Measurements from ENCODE around the gene MXRA7.
"Not testable (repeated sequence)": the region's sequence is repeated elsewhere in the genome, so short reads cannot be mapped to it uniquely, and the experiment has no call there.

The MXRA7 gene

DNA sequence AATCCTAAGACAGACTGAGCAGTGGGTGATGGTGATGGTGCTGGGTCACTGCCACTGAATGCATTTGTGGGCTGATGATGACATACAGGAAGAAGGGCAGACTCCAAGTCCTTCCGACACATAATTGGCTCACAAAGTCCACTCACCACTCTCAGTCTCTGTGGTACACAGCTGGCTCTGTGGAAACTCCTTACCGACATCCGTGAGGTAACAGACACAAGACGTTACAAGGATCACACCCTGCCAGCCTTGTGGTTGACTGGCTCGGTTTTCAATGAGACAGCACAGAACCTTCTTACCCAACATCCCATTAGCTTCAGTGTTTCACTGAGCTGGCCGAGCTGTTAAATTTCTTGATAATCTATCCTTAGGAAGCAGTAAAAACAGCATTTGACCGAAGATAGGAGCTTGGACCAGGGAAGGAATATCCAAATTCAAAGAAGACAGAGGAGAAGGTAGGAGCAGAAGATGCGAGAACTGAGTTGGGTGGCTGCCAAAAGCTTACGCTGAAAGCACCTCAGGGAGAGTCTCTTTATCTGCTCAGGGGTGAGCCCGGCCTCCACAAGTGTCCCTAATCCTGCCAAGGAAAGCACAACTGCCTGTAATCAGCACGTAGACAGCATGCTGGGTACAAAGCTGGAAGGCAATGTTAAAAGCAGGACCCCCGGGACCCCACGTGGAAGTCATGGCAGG is 5.5 kb upstream of the MXRA7 start:
- Mint-ChIP-seq H3K27me3 (peaks cover 3% of the 10 kb centered on the region), H3K27ac (peak overlapping the region; percentile 86), H3K9me3 (no peaks in the 10 kb centered on the region), H3K4me1 (peaks cover 49% of the 10 kb centered on the region), H3K36me3 (peaks cover 65% of the 10 kb centered on the region), H3K4me3 (no peak overlapping the region)
- CTCF ChIA-PET: interaction anchor here (1.6 to 4.3 kb wide), 4 partner anchors 9 to 64 kb away, joined by 3 to 30 read pairs (median 6); partner anchors contain the start of genes JMJD6 and METTL23
- peak; percentile 53 for DNase-seq

DNA sequence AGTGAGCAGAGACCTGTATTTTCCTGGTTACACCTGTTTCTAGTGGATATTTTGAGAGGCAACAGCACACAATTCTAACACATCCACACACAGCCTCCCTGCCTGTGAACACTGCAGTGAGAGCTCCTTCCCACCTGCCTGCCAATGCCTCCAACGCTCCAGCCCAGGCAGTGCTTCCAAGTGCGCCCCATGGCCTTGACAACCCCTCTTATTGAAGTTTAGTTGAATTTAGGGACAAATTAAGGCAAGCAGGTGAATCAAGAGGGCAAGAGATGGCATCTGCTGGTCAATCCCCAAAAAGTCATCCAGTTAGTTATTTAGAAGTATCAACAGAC is 4.7 kb upstream of the MXRA7 start:
- peak overlapping the region; percentile 86 for H3K27ac Mint-ChIP-seq
- H3K9me3 Mint-ChIP-seq: no peaks in the 10 kb centered on the region
- CTCF ChIA-PET: interaction anchor here (0.6 to 4.3 kb wide), 6 partner anchors 9 to 454 kb away, joined by 3 to 30 read pairs (median 3); partner anchors contain the start of genes JMJD6 and METTL23
- peaks cover 4% of the 10 kb centered on the region for H3K27me3 Mint-ChIP-seq
- H3K4me3 Mint-ChIP-seq: no peak overlapping the region
- H3K36me3 Mint-ChIP-seq: peaks cover 58% of the 10 kb centered on the region
- H3K4me1 Mint-ChIP-seq: peaks cover 47% of the 10 kb centered on the region
- DNase-seq: no peak

DNA sequence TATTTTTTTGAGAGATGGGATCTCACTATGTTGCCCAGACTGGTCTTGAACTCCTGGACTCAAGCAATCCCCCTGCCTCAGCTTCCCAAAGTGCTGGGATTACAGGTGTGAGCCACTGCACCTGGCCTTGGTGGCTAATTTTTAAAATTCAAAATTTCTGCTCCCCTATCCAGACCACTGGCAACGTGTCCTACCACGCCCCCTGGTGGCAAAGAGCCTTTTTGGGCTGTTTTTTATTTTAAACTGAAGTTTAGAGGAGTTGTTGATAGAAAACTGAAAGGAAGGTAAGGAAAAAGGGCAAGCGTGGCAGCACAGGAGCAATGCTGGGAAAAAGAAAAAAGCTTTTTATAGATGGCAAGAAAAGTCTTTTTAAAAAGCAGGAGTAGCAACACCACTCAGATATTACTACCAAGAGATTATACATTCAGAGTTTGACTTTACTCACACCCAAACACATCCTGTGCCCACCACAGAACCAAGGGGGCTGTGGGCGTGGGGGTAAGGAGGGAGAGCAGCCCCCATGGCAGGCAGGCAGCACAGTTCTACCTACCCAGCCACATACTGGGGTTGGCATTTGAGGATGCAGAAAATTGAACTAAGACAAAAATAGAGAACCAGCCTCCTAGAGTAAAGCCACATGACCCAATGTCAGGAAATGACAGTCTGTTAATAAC is 4.2 kb upstream of the MXRA7 start:
- CTCF ChIA-PET: interaction anchor here (0.6 to 4.3 kb wide), 10 partner anchors 10 to 453 kb away, joined by 3 to 30 read pairs (median 4); partner anchors contain the start of genes JMJD6 and METTL23
- Mint-ChIP-seq H3K9me3 (no peaks in the 10 kb centered on the region), H3K4me1 (peaks cover 49% of the 10 kb centered on the region), H3K27ac (peak overlapping the region; percentile 86), H3K27me3 (peaks cover 8% of the 10 kb centered on the region), H3K4me3 (no peak overlapping the region), H3K36me3 (peaks cover 54% of the 10 kb centered on the region)
- peak; percentile 87 for DNase-seq

DNA sequence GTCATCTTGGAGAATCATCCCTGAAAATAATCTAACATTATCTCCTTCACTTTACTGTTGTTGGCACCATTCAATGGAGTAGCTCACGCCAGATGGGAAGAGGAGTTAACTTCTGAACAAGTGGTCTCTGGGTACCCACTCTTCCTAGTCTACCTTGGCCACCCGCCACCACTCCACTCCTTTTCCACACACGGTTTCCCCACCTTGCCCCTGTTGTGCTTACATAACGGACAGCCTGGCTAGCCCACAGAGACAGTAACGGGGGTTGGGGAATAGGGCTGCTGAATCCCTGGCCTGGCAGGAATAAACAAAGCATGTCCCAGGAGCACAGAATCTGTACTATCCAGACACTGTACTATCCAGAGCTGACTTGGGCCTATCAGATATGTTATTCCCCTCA is 3.6 kb upstream of the MXRA7 start:
- Mint-ChIP-seq H3K27ac (no peak overlapping the region), H3K9me3 (no peaks in the 10 kb centered on the region), H3K27me3 (peaks cover 14% of the 10 kb centered on the region), H3K4me1 (peaks cover 56% of the 10 kb centered on the region), H3K36me3 (peaks cover 50% of the 10 kb centered on the region), H3K4me3 (no peak overlapping the region)
- DNase-seq: no peak
- CTCF ChIA-PET: interaction anchor here (0.7 to 4.3 kb wide), 17 partner anchors 11 to 342 kb away, joined by 3 to 30 read pairs (median 4); partner anchors contain the start of genes JMJD6 and METTL23

DNA sequence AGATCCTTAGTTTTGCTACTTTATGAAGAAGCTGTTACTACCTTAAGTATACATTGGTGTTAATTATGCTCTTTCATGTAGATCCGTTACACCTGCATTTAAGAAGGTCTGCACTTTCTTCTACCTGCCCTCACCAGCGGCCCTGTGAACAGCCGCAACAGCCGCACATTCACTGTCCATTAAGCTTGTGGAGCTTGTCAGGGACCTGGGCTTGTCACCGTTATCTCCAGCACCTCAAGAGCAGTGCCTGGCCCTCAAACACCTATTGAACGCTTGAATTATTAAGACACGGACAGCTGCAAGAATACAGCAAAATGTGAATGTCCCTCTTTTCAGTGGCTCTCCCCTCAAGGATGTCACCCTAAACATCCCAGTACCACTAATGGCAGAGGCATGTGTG is 3.0 kb upstream of the MXRA7 start:
- Mint-ChIP-seq H3K27ac (no peak overlapping the region), H3K36me3 (peaks cover 45% of the 10 kb centered on the region), H3K27me3 (peaks cover 19% of the 10 kb centered on the region), H3K4me1 (peaks cover 56% of the 10 kb centered on the region), H3K9me3 (no peaks in the 10 kb centered on the region), H3K4me3 (no peak overlapping the region)
- DNase-seq: no peak
- CTCF ChIA-PET: interaction anchor here (0.8 to 4.3 kb wide), 20 partner anchors 10 to 343 kb away, joined by 3 to 30 read pairs (median 4); partner anchors contain the start of genes JMJD6 and METTL23

DNA sequence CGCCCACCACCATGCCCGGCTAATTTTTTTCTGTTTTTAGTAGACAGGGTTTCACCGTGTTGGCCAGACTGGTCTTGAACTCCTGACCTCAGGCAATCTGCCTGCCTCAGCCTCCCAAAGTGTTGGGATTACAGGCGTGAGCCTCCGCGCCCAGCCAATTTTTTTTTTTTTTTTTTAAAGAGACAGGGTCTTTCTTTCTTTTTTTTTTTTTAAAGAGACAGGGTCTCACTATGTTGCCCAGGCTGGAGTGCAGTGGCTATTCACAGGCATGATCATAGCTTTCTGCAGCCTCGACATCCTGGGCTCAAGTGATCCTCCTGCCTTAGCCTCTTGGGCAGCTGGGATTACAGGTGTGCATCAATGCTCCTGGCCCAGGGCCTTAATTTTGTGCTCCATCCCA is 1.6 kb upstream of the MXRA7 start:
- H3K9me3 Mint-ChIP-seq, H3K27ac Mint-ChIP-seq, DNase-seq, H3K4me3 Mint-ChIP-seq: not testable (repeated sequence)
- CTCF ChIA-PET: interaction anchor here (0.6 to 2.1 kb wide), 5 partner anchors 9 to 381 kb away, joined by 3 to 9 read pairs (median 4); no protein-coding TSS in a partner anchor
- Mint-ChIP-seq H3K27me3 (peaks cover 32% of the 10 kb centered on the region), H3K36me3 (peaks cover 35% of the 10 kb centered on the region), H3K4me1 (peaks cover 55% of the 10 kb centered on the region)

DNA sequence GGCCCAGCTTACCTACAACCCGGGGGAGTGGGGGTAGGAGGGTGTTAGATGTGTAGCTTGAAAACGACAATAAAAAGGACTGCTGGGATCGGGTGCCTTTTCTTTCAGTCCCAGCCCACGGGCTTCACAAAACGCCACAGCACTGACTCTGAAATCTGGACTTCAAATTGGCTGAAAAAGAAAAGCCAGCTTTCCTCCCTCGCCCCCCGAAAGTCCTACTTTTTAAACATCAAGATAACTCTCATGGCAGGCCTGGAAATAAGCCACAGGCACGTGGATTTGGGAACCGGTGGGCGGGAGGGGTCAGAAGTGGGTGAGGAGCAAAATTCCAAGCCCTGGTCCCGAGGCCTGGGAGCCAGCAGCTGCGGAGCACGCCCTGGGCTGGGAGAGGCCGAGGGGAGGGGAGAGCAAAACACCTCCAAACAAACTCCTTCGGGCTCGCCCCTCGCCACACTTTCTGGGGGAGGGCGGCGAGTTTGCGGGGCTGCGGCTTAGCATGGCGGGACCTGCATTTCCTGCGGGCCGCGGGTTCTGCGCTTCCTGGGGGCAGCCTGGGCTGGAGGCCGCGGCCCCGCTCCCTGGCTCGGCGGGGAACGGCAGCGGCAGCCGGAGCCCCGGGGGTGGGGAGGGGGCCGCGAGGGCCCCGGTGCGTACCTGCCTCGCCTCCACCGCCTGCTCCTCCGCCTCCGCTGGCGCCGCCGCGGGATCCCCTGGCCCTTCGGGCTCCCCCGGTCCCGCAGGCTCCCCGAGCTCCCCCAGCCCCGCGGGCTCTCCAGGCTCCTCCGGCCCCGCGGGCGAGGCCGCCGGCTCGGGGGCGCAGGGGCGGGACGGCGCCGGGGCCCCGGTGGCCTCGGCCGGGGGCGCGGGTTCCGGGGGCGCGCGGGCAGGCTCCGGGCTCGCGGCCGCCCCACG is 558 bp downstream of the MXRA7 start:
- peak; percentile 35 for DNase-seq
- Mint-ChIP-seq H3K27me3 (peaks cover 32% of the 10 kb centered on the region), H3K4me1 (peaks cover 36% of the 10 kb centered on the region), H3K4me3 (peak overlapping the region; percentile 64), H3K36me3 (peaks cover 24% of the 10 kb centered on the region)
- CTCF ChIA-PET: interaction anchor here (1.3 to 2.9 kb wide), 2 partner anchors 9 to 29 kb away, joined by 5 to 10 read pairs; no protein-coding TSS in a partner anchor
- H3K27ac Mint-ChIP-seq, H3K9me3 Mint-ChIP-seq: not testable (repeated sequence)

DNA sequence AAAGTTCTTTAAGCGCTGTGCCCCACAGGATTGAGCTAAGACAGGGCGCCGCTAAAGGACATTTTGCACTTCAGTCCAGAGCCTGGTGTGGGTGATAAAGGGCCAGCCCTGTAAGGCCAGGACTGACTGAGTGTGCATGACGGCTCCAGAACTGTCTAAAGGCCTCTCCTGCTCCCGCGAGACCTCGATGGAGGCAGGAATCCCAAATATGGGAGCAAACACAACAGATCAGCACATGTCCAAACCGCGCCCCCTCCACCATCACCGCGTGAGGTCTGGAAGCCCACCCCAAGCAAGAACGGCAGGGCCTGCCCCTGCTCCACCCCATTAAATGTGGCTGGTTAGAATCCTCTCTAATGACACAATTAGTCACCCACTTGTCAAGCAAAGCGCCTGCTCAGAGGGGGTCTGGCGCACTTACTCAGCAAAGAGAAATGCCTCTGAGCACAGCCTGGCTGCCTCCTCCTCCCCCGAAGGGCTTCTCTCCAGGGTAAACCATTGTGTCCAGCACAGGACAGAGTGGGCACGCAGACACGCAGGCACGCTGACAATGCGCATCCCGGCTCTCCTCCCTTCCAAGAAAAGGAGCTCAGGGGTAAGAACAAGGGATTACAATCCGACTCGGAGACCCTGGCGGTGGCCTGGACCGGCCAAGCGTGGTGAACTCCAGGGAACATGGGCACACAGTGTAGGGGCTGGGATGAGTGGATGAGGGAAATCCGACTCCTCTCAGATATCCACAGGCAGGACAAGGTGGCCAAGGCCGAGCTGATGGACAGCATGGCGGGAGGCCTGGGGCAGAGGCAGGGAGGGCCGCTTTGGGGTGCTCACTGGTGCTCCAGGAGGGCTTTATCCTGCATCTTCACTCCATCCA is 1.5 kb downstream of the MXRA7 start:
- no peak for DNase-seq
- Mint-ChIP-seq H3K36me3 (peaks cover 18% of the 10 kb centered on the region), H3K9me3 (no peaks in the 10 kb centered on the region), H3K4me1 (peaks cover 29% of the 10 kb centered on the region), H3K27me3 (peaks cover 32% of the 10 kb centered on the region), H3K4me3 (peak overlapping the region; percentile 64), H3K27ac (no peak overlapping the region)
- CTCF ChIA-PET: interaction anchor here (0.6 to 2.9 kb wide), 3 partner anchors 10 to 127 kb away, joined by 4 to 10 read pairs (median 5); no protein-coding TSS in a partner anchor

DNA sequence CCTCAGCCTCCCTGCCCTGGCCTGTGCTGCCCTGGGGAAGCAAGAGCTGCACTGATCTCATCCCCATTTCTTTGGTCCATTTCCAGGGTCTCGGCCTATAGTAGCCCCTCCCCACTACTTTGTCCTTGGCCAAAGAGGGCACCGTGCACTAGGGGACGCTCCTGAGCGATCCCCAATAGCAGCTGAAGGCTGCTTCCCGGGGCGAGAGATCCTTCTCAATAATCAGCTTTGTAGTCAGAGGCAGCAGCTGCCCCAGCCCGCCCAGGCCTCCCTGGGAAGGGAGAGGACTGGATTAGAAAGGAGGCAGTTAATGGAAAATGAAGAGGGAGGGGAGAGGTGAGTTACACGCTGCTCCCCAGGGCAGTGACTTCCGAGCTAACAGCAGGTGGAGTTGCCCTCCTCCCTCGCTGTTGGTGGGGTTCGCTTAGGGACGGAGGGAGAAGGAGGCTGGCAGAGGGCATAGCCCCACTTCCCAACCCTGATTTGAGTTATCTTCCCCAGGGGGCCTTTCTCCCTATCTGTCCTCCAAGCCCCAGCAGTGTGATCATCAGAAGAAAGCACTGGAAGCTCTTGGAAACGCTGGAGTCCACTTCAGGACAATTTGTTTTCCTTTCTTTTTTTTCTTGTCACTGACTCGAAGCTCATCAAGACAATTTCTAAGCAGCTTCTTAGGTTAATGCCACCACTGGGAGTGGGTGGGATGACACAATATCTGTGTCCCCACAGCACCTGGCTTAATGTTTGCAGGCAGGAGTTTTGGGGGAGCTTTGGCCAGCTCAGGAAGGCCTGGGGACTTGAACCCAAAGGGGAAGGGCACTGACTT is 2.6 kb downstream of the MXRA7 start:
- H3K4me3 Mint-ChIP-seq: no peak overlapping the region
- peaks cover 32% of the 10 kb centered on the region for H3K27me3 Mint-ChIP-seq
- H3K4me1 Mint-ChIP-seq: peaks cover 18% of the 10 kb centered on the region
- H3K9me3 Mint-ChIP-seq: no peaks in the 10 kb centered on the region
- peaks cover 7% of the 10 kb centered on the region for H3K36me3 Mint-ChIP-seq
- CTCF ChIA-PET: interaction anchor here (0.6 to 2.9 kb wide), 2 partner anchors 27 to 126 kb away, joined by 4 to 10 read pairs; no protein-coding TSS in a partner anchor
- no peak overlapping the region for H3K27ac Mint-ChIP-seq
- DNase-seq: no peak

DNA sequence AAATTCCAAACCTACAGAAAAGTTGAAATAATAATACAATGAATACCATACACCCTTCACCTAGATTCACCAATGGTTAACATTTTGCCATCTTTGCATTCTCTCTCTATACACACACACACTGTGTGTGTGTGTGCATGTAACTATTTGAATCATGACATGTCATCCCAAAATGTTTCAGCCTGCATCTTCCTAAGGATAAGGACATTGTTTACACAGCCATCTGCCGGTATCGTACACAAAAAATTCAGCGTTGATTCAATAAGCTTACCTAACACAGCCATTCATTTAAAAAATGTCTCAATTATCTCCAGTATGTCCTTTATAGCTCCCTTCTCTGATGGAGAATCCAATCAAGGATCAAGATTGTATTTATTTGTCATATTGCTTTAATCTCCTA is 3.9 kb downstream of the MXRA7 start:
- CTCF ChIA-PET: interaction anchor here (0.6 kb wide), 1 partner anchor 182 kb away, joined by 4 read pairs; no protein-coding TSS in a partner anchor
- H3K4me3 Mint-ChIP-seq: no peak overlapping the region
- peaks cover 4% of the 10 kb centered on the region for H3K36me3 Mint-ChIP-seq
- peaks cover 32% of the 10 kb centered on the region for H3K27me3 Mint-ChIP-seq
- no peak for DNase-seq
- no peaks in the 10 kb centered on the region for H3K9me3 Mint-ChIP-seq
- peaks cover 15% of the 10 kb centered on the region for H3K4me1 Mint-ChIP-seq
- H3K27ac Mint-ChIP-seq: no peak overlapping the region

DNA sequence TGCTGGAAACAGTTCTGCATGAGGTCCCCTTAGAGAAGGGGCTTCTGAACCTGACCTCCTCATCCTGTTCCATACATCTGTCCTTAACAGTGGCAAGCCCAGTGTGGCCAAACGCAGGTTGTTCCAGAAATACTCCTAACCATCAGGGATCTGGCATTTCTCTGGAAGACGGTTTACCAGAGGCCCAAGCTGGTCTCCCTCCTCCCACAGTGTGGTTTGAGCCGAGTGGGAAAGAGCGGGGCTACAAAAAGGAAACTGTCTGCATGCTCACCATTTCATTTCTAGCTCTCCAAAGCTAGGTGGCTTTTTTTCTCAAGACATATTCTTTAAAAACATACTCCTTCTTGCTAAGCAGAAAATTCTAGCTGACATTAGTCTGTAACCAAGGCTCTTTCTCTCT is 6.0 kb downstream of the MXRA7 start:
- Mint-ChIP-seq H3K9me3 (no peaks in the 10 kb centered on the region), H3K27me3 (peaks cover 30% of the 10 kb centered on the region), H3K27ac (no peak overlapping the region), H3K36me3 (no peaks in the 10 kb centered on the region), H3K4me1 (peaks cover 6% of the 10 kb centered on the region), H3K4me3 (no peak overlapping the region)
- DNase-seq: no peak
- CTCF ChIA-PET: interaction anchor here (1.3 kb wide), 1 partner anchor 11 kb away, joined by 4 read pairs; no protein-coding TSS in a partner anchor

DNA sequence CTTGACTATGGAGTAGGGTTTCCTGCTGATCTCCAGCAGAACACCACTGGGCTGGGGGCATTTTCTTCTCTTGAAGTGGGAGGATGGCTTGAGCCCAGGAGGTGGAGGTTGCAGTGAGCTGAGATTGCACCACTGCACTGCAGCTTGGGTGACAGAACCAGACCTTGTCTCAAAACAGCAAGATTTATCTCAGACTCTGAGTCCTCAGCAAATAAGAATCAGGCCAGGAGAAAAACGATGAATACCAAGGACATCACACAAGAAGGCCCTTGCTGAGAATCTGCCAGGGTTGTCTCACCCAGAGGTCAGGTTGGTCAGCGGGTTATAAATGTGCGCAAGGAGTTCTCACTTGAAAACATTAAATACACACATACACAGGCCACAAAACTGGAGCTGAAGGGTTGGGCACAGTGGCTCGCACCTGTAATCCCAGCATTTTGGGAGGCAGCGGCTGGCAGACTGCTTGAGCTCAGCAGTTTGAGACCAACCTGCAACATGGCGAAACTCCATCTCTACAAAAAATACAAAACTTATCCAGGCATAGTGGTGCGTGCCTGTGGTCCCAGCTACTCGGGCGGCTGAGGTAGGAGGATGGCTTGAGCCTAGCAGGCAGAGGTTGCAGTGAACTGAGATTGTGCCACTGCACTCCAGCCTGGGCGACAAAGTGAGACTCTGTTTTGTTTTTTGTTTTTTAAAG is 7.7 kb downstream of the MXRA7 start:
- H3K27me3 Mint-ChIP-seq: peaks cover 25% of the 10 kb centered on the region
- H3K4me1 Mint-ChIP-seq: peaks cover 5% of the 10 kb centered on the region
- no peak overlapping the region for H3K4me3 Mint-ChIP-seq
- DNase-seq: no peak
- H3K27ac Mint-ChIP-seq: no peak overlapping the region
- CTCF ChIA-PET: interaction anchor here (0.9 to 1.9 kb wide), 2 partner anchors 10 to 26 kb away, joined by 3 to 9 read pairs; no protein-coding TSS in a partner anchor
- H3K9me3 Mint-ChIP-seq: no peaks in the 10 kb centered on the region
- no peaks in the 10 kb centered on the region for H3K36me3 Mint-ChIP-seq
